ENCODE results near the gene DOCK8. TPM values are rescaled to one million over a fixed set of nuclear protein-coding genes. Genes with fewer than 3 reads are reported as not detected.

DOCK8 gene
- total RNA-seq, 4 donors from 2014 or later, result 5.1 to 15.1 (median 8.4) TPM

GRCh38 chr9:447230-448025 is 232.8 kb downstream of the DOCK8 start:
- H3K4me3 ChIP-seq (ENCODE audit: low read depth, poor library complexity, severe bottlenecking), result no peak overlapping the region
- TF ChIP-seq CTCF (IDR thresholded peaks at IDR 0.05), result no peak
- TF ChIP-seq POLR2A (IDR thresholded peaks at IDR 0.05), result no peak
- intact Hi-C loops (cut with DNase I; ENCODE audit: low total_unique reads), result no loop called here
- no peak for DNase-seq (ENCODE audit: low spot score in 2 of 2)
- 53 to 62% methylated on average over 4 of the region's 4 CpGs for WGBS, 2 donors

- DNase-seq (ENCODE audit: low spot score in 2 of 2), result no peak
- H3K4me3 ChIP-seq (ENCODE audit: low read depth, poor library complexity, severe bottlenecking), result no peak overlapping the region
- intact Hi-C loops (cut with DNase I; ENCODE audit: low total_unique reads), result no loop called here
- 45 to 50% methylated on average over 2 of the region's 2 CpGs for WGBS, 2 donors
- TF ChIP-seq CTCF (IDR thresholded peaks at IDR 0.05), result no peak
- no peak for TF ChIP-seq POLR2A (IDR thresholded peaks at IDR 0.05)
These were observed 235.4 kb downstream of the DOCK8 start for GRCh38 chr9:450057-450456.

- WGBS, 2 donors, result 87 to 90% methylated on average over 4 of the region's 4 CpGs
- intact Hi-C loops (cut with DNase I; ENCODE audit: low total_unique reads), result no loop called here
These were observed 235.9 kb downstream of the DOCK8 start for GRCh38 chr9:450561-450960.

GRCh38 chr9:453832-454231 is 239.2 kb downstream of the DOCK8 start:
- DNase-seq (ENCODE audit: low spot score in 2 of 2), result no peak
- TF ChIP-seq POLR2A (IDR thresholded peaks at IDR 0.05), result no peak
- no peak for TF ChIP-seq CTCF (IDR thresholded peaks at IDR 0.05)
- 65% methylated on average over 3 of the region's 3 CpGs for WGBS, 2 donors
- no peak overlapping the region for H3K4me3 ChIP-seq (ENCODE audit: low read depth, poor library complexity, severe bottlenecking)
- intact Hi-C loops (cut with DNase I; ENCODE audit: low total_unique reads), result no loop called here

More at GRCh38 chr9:450561-450960, 235.9 kb downstream of the DOCK8 start:
- no peak overlapping the region for H3K4me3 ChIP-seq (ENCODE audit: low read depth, poor library complexity, severe bottlenecking)
- TF ChIP-seq POLR2A (IDR thresholded peaks at IDR 0.05) (no peak), CTCF (IDR thresholded peaks at IDR 0.05) (no peak)
- no peak for DNase-seq (ENCODE audit: low spot score in 2 of 2)

- intact Hi-C loops (cut with DNase I; ENCODE audit: low total_unique reads), result no loop called here
- TF ChIP-seq CTCF (IDR thresholded peaks at IDR 0.05) (no peak), POLR2A (IDR thresholded peaks at IDR 0.05) (no peak)
- DNase-seq (ENCODE audit: low spot score in 2 of 2), result no peak
- no peak overlapping the region for H3K4me3 ChIP-seq (ENCODE audit: low read depth, poor library complexity, severe bottlenecking)
- WGBS, 2 donors, result 62 to 65% methylated on average over 6 of the region's 6 CpGs
These were observed 241.7 kb downstream of the DOCK8 start for GRCh38 chr9:456365-456764.

- 90 to 92% methylated on average over 6 of the region's 6 CpGs for WGBS, 2 donors
- H3K4me3 ChIP-seq (ENCODE audit: low read depth, poor library complexity, severe bottlenecking), result no peak overlapping the region
- no peak for DNase-seq (ENCODE audit: low spot score in 2 of 2)
- intact Hi-C loops (cut with DNase I; ENCODE audit: low total_unique reads), result no loop called here
- TF ChIP-seq CTCF (IDR thresholded peaks at IDR 0.05) (no peak), POLR2A (IDR thresholded peaks at IDR 0.05) (no peak)
These were observed 243.9 kb downstream of the DOCK8 start for GRCh38 chr9:458590-458989.
